GM18870 (cell line): ENCODE measurements around the gene B2M.

Experiments used
- ATAC-seq: cut with Tn5 transposase; IDR thresholded peaks from one replicate; pipeline ENCODE4 v1.9.1; 2021; ENCODE audit warnings: moderate library complexity; ENCODE audit not compliant: unreplicated experiment

The B2M gene

GRCh38 chr15:44765036-44765435 lies 53.7 kb downstream of the B2M start:
- ATAC-seq: no peak
